ENCODE data around the gene SMAD3. TPM values are rescaled to one million over a fixed set of nuclear protein-coding genes. Genes with fewer than 3 reads are reported as not detected.

Gene SMAD3
- total and polyA plus RNA-seq, 2 of the 8 experiments (the other 6 are each of a cell fraction or from before 2014, with no cell fraction given): 10.1 to 12.4 TPM

DNA sequence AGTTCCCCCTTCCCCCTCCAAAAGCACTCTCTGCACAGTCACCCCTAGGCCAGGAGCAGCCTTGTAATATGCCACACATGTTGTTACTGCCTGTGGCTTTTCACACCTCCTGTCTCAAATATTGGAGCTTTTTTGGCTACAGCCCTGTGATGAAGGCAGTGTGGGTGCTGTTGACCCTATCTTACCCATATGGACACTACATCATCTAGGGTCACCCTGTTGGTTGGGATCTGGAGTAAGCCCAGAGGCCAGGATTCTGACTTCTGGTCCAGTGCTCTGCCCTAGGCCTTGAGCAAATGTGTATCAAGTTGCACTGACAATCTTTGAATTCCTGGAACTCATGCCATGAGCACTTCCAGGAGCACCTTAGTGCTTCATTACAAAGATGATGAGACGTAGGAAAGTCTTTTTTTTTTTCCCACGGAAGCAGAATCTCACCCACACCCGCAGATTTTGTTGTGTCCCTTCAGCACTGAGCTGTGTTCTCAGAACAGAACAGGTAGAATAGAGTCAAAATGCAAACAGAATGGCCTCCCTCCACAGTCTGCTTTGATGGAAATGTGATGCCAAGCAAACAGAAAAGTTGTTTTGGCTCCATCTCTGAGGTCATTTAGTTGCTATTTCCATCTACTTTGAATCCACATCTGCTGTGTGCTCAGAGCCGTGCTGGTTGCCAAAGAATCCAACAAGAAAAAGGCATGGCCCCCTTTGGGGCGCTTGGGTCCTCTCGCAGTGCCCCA lies 49.6 kb downstream of the SMAD3 start (continued):
- TF ChIP-seq, protein P1, sequence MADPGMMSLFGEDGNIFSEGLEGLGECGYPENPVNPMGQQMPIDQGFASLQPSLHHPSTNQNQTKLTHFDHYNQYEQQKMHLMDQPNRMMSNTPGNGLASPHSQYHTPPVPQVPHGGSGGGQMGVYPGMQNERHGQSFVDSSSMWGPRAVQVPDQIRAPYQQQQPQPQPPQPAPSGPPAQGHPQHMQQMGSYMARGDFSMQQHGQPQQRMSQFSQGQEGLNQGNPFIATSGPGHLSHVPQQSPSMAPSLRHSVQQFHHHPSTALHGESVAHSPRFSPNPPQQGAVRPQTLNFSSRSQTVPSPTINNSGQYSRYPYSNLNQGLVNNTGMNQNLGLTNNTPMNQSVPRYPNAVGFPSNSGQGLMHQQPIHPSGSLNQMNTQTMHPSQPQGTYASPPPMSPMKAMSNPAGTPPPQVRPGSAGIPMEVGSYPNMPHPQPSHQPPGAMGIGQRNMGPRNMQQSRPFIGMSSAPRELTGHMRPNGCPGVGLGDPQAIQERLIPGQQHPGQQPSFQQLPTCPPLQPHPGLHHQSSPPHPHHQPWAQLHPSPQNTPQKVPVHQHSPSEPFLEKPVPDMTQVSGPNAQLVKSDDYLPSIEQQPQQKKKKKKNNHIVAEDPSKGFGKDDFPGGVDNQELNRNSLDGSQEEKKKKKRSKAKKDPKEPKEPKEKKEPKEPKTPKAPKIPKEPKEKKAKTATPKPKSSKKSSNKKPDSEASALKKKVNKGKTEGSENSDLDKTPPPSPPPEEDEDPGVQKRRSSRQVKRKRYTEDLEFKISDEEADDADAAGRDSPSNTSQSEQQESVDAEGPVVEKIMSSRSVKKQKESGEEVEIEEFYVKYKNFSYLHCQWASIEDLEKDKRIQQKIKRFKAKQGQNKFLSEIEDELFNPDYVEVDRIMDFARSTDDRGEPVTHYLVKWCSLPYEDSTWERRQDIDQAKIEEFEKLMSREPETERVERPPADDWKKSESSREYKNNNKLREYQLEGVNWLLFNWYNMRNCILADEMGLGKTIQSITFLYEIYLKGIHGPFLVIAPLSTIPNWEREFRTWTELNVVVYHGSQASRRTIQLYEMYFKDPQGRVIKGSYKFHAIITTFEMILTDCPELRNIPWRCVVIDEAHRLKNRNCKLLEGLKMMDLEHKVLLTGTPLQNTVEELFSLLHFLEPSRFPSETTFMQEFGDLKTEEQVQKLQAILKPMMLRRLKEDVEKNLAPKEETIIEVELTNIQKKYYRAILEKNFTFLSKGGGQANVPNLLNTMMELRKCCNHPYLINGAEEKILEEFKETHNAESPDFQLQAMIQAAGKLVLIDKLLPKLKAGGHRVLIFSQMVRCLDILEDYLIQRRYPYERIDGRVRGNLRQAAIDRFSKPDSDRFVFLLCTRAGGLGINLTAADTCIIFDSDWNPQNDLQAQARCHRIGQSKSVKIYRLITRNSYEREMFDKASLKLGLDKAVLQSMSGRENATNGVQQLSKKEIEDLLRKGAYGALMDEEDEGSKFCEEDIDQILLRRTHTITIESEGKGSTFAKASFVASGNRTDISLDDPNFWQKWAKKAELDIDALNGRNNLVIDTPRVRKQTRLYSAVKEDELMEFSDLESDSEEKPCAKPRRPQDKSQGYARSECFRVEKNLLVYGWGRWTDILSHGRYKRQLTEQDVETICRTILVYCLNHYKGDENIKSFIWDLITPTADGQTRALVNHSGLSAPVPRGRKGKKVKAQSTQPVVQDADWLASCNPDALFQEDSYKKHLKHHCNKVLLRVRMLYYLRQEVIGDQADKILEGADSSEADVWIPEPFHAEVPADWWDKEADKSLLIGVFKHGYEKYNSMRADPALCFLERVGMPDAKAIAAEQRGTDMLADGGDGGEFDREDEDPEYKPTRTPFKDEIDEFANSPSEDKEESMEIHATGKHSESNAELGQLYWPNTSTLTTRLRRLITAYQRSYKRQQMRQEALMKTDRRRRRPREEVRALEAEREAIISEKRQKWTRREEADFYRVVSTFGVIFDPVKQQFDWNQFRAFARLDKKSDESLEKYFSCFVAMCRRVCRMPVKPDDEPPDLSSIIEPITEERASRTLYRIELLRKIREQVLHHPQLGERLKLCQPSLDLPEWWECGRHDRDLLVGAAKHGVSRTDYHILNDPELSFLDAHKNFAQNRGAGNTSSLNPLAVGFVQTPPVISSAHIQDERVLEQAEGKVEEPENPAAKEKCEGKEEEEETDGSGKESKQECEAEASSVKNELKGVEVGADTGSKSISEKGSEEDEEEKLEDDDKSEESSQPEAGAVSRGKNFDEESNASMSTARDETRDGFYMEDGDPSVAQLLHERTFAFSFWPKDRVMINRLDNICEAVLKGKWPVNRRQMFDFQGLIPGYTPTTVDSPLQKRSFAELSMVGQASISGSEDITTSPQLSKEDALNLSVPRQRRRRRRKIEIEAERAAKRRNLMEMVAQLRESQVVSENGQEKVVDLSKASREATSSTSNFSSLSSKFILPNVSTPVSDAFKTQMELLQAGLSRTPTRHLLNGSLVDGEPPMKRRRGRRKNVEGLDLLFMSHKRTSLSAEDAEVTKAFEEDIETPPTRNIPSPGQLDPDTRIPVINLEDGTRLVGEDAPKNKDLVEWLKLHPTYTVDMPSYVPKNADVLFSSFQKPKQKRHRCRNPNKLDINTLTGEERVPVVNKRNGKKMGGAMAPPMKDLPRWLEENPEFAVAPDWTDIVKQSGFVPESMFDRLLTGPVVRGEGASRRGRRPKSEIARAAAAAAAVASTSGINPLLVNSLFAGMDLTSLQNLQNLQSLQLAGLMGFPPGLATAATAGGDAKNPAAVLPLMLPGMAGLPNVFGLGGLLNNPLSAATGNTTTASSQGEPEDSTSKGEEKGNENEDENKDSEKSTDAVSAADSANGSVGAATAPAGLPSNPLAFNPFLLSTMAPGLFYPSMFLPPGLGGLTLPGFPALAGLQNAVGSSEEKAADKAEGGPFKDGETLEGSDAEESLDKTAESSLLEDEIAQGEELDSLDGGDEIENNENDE (IDR thresholded peaks at IDR 0.05; ENCODE audit: insufficient replicate concordance, low read length): no peak
- TF ChIP-seq SIX5 (IDR thresholded peaks at IDR 0.05; ENCODE audit: low read depth, low read length): no peak
- no peak for TF ChIP-seq BCL11A (IDR thresholded peaks at IDR 0.05; ENCODE audit: low read depth in 2 of 2, low read length in 2 of 2)
- TF ChIP-seq SIN3A (conservative IDR thresholded peaks at IDR 0.05 in 1 of 2, IDR thresholded peaks at IDR 0.05 in 1 of 2; ENCODE audit: low read depth in 1 of 2, low read length in 2 of 2): no peak
- no peak for TF ChIP-seq CHD1 (IDR thresholded peaks at IDR 0.05; ENCODE audit: low read depth, low read length)
- no peak for TF ChIP-seq CREB1 (IDR thresholded peaks at IDR 0.05)
- TF ChIP-seq SP4 (IDR thresholded peaks at IDR 0.05; ENCODE audit: low read length): no peak
- no peak for TF ChIP-seq KDM1A (IDR thresholded peaks at IDR 0.05; ENCODE audit: borderline replicate concordance, low read length)
- no peak for TF ChIP-seq ZNF274 (IDR thresholded peaks at IDR 0.05; ENCODE audit: borderline replicate concordance, extremely low read depth, low read length)
- TF ChIP-seq POU5F1 (IDR thresholded peaks at IDR 0.05; ENCODE audit: low read depth, low read length): no peak
- TF ChIP-seq RFX5 (IDR thresholded peaks at IDR 0.05; ENCODE audit: borderline replicate concordance, low read depth, low read length): no peak

Data from H1 (cell line).